ENCODE data around the gene IRGC. TPM values are rescaled to one million over a fixed set of nuclear protein-coding genes. Genes with fewer than 3 reads are reported as not detected.

Gene IRGC
- total RNA-seq, 1 donor from 2014 or later, result not detected

DNA sequence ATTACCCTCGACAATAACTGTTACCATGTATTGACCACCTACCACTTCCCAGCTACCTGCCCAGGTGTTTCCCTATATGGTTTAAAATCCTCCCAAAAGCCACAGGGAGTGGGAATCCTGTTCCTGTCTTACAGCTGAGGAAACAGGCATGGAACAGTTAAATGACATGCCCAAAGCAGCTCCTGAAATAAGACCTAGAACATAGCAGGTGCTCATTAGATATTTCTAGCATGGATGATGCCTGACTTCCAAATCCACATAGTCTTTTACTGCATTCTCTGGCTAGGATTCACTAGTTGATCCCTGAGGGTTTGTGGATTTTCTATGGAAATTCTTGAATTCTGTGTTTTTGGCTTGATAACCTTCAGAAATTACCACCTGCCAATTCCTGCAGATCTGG, 51.9 kb downstream of the IRGC start:
- Histone ChIP-seq H3K4me1 (peaks cover 16% of the 10 kb centered on the region), H3K4me3 (no peak overlapping the region), H3K9me3 (no peaks in the 10 kb centered on the region), H3K27ac (no peak overlapping the region), H3K36me3 (no peaks in the 10 kb centered on the region), H3K27me3 (no peaks in the 10 kb centered on the region)
- intact Hi-C loops (cut with DNase I), result no loop called here
- no peak for TF ChIP-seq POLR2AphosphoS5 (IDR thresholded peaks at IDR 0.05; ENCODE audit: insufficient read depth in 1 of 2, low read depth in 1 of 2)
- DNase-seq (ENCODE audit: extremely low spot score in 2 of 2), result no peak

DNA sequence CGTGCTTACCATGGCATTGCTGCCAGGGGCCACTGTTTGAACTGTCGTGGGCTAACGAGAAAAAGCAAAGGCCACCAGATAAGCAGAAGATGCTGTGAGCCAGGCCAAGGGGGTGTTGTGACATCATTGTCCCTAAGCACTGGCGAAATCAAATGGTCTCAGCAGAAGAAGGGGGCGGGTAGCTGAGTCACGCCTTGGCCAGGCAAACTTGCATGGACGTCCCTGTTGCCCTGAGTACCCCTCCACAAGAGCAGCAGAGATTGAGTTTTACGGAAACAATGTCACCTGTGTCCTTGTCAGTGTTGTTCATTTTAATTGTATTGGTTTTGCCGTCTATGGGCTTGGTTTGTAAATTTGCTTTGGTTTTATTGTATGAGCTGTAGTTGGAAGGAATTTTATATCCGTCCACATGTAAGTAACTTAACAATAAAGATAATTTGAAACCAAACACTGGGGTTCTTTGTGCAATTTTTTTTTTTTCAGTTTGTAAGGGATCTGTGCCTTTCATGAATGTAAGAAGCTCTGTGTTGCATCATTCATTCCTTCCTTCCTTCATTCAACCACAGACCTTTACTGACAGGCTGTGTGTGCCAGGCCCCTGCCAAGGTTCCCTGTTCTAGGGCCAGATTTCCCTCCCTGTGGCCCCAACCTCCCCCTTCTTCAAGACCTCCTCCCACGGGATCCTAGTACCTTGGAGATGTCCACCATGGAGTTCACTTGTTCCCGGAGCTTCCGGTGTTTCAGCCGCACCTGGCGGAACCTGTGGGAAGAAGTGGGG, 52.6 kb downstream of the IRGC start:
- H3K36me3 ChIP-seq, result no peaks in the 10 kb centered on the region
- intact Hi-C loops (cut with DNase I), result no loop called here
- no peaks in the 10 kb centered on the region for H3K9me3 ChIP-seq
- H3K27me3 ChIP-seq, result no peaks in the 10 kb centered on the region
- H3K4me1 ChIP-seq, result peaks cover 16% of the 10 kb centered on the region
- TF ChIP-seq, protein P1, sequence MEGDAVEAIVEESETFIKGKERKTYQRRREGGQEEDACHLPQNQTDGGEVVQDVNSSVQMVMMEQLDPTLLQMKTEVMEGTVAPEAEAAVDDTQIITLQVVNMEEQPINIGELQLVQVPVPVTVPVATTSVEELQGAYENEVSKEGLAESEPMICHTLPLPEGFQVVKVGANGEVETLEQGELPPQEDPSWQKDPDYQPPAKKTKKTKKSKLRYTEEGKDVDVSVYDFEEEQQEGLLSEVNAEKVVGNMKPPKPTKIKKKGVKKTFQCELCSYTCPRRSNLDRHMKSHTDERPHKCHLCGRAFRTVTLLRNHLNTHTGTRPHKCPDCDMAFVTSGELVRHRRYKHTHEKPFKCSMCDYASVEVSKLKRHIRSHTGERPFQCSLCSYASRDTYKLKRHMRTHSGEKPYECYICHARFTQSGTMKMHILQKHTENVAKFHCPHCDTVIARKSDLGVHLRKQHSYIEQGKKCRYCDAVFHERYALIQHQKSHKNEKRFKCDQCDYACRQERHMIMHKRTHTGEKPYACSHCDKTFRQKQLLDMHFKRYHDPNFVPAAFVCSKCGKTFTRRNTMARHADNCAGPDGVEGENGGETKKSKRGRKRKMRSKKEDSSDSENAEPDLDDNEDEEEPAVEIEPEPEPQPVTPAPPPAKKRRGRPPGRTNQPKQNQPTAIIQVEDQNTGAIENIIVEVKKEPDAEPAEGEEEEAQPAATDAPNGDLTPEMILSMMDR (IDR thresholded peaks at IDR 0.05), result no peak
- TF ChIP-seq POLR2AphosphoS5 (IDR thresholded peaks at IDR 0.05; ENCODE audit: insufficient read depth in 1 of 2, low read depth in 1 of 2) (no peak), POLR2A (IDR thresholded peaks at IDR 0.05) (no peak)
- no peak for DNase-seq (ENCODE audit: extremely low spot score in 2 of 2)
- no peak overlapping the region for H3K4me3 ChIP-seq
- no peak overlapping the region for H3K27ac ChIP-seq

DNA sequence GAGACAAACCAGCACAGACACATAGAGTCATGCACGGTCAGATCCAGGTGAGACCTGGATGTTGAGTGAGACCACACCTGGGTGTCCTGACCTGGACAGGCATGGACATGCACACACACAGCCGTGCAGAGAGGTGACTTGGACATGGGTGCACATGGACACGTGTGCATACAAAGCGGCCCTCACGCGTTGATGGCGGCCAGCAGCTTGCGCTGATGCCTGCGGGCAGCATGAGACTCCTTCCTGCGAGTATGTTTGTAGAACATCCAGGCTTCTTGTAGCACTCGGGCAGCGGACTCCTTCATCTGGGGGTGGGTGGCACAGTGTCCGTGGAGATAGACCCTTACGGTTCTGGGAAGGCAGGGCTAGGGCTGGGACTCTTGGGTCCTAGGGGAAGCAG, 53.4 kb downstream of the IRGC start:
- no peak overlapping the region for H3K27ac ChIP-seq
- H3K4me1 ChIP-seq, result peaks cover 20% of the 10 kb centered on the region
- intact Hi-C loops (cut with DNase I), result no loop called here
- DNase-seq (ENCODE audit: extremely low spot score in 2 of 2), result no peak
- H3K4me3 ChIP-seq, result no peak overlapping the region
- no peaks in the 10 kb centered on the region for H3K36me3 ChIP-seq
- no peaks in the 10 kb centered on the region for H3K27me3 ChIP-seq
- H3K9me3 ChIP-seq, result no peaks in the 10 kb centered on the region
- TF ChIP-seq POLR2A (IDR thresholded peaks at IDR 0.05) (no peak), POLR2AphosphoS5 (IDR thresholded peaks at IDR 0.05; ENCODE audit: insufficient read depth in 1 of 2, low read depth in 1 of 2) (no peak)
- TF ChIP-seq, protein P1 (IDR thresholded peaks at IDR 0.05), result no peak

Other genes starting within 250 kb of the IRGC start
- gene PHLDB3, start 211.3 kb upstream of the IRGC start, total RNA-seq, result 24.3 TPM
- gene ETHE1, start 188.9 kb upstream of the IRGC start, total RNA-seq, result 74.4 TPM
- gene ZNF575, start 182.9 kb upstream of the IRGC start, total RNA-seq, result 2.9 TPM
- gene XRCC1, start 140.5 kb upstream of the IRGC start, total RNA-seq, result 20.9 TPM
- 8.8 TPM for gene PINLYP, start 140.3 kb upstream of the IRGC start, total RNA-seq
- gene IRGQ, start 119.9 kb upstream of the IRGC start, total RNA-seq, result 11.0 TPM
- gene ZNF576, start 119.5 kb upstream of the IRGC start, total RNA-seq, result 21.9 TPM
- 0.98 TPM for gene SRRM5, start 104.0 kb upstream of the IRGC start, total RNA-seq
- gene ZNF428, start 96.4 kb upstream of the IRGC start, total RNA-seq, result 30.9 TPM
- gene CADM4, start 76.2 kb upstream of the IRGC start, total RNA-seq, result 4.7 TPM
- 16.2 TPM for gene PLAUR, start 45.9 kb upstream of the IRGC start, total RNA-seq
- 56.5 TPM for gene SMG9, start 38.9 kb downstream of the IRGC start, total RNA-seq
- gene KCNN4, start 64.9 kb downstream of the IRGC start, total RNA-seq, result 16.2 TPM
- 3.7 TPM for gene LYPD5, start 86.4 kb downstream of the IRGC start, total RNA-seq
- 7.9 TPM for gene ZNF283, start 111.2 kb downstream of the IRGC start, total RNA-seq
- 0.49 TPM for gene ZNF404, start 167.9 kb downstream of the IRGC start, total RNA-seq
- gene ZNF45, start 219.2 kb downstream of the IRGC start, total RNA-seq, result 8.8 TPM
- 2.7 TPM for gene ZNF221, start 235.2 kb downstream of the IRGC start, total RNA-seq